HepG2 (cell line): ENCODE data around the gene HACD2. TPM values are rescaled to one million over a fixed set of nuclear protein-coding genes. Genes with fewer than 3 reads are reported as not detected.
A peak's percentile ranks its signal among the peaks of the same experiment; 100 is the strongest.

Experiments
- BATF2 ChIP-seq: sonication (generic); formaldehyde crosslinking; IDR thresholded peaks from 2 replicates; pipeline ENCODE4 v1.8.0; 2022; ENCODE audit warnings: mild to moderate bottlenecking, missing genetic modification reagents, moderate library complexity
- BCL6 ChIP-seq: IDR thresholded peaks from 2 replicates; pipeline ENCODE4 v1.6.1; 2016; ENCODE audit warnings: missing genetic modification reagents, missing compliant biosample characterization
- CAMTA2 ChIP-seq: sonication (generic); formaldehyde crosslinking; IDR thresholded peaks from 2 replicates; pipeline ENCODE4 v1.4.0; 2020; ENCODE audit warnings: mild to moderate bottlenecking, missing genetic modification reagents, borderline replicate concordance
- FLYWCH1 ChIP-seq: sonication (generic); formaldehyde crosslinking; IDR thresholded peaks from 2 replicates; pipeline ENCODE4 v1.8.1; 2023; ENCODE audit warnings: mild to moderate bottlenecking, missing genetic modification reagents
- HDAC1 ChIP-seq: sonication (generic); formaldehyde crosslinking; IDR thresholded peaks from 2 replicates; pipeline ENCODE4 v1.5.1; 2020; ENCODE audit warnings: mild to moderate bottlenecking, missing genetic modification reagents
- MIER3 ChIP-seq: IDR thresholded peaks from 2 replicates; pipeline ENCODE4 v1.6.1; 2016; ENCODE audit warnings: missing compliant biosample characterization, borderline replicate concordance
- MTF1 ChIP-seq: sonication (generic); formaldehyde crosslinking; IDR thresholded peaks from 2 replicates; pipeline ENCODE4 v1.5.0; 2020; ENCODE audit warnings: missing genetic modification reagents
- NFYB ChIP-seq: sonication (generic); formaldehyde crosslinking; IDR thresholded peaks from 2 replicates; pipeline ENCODE4 v1.4.0; 2020; ENCODE audit warnings: missing genetic modification reagents
- NPAS2 ChIP-seq: sonication (generic); formaldehyde crosslinking; IDR thresholded peaks from 2 replicates; pipeline ENCODE4 v1.8.0; 2022; ENCODE audit warnings: mild to moderate bottlenecking, missing genetic modification reagents, borderline replicate concordance
- NR1H2 ChIP-seq: sonication (generic); formaldehyde crosslinking; IDR thresholded peaks from 2 replicates; pipeline ENCODE4 v1.8.1; 2022; ENCODE audit warnings: low read depth, missing genetic modification reagents, borderline replicate concordance
- NR2C2 ChIP-seq: sonication (generic); formaldehyde crosslinking; IDR thresholded peaks from 2 replicates; pipeline ENCODE4 v1.4.0; 2020; ENCODE audit warnings: missing genetic modification reagents, mild to moderate bottlenecking, moderate library complexity, borderline replicate concordance
- RBM22 ChIP-seq: fragments of 200-400 bp; formaldehyde crosslinking; optimal IDR thresholded peaks from 2 replicates; pipeline ENCODE3; 2017; ENCODE audit warnings: mild to moderate bottlenecking, low read length, moderate library complexity
- REL ChIP-seq: sonication (generic); formaldehyde crosslinking; conservative IDR thresholded peaks from 2 replicates; pipeline ENCODE4 v1.8.0; 2022; ENCODE audit warnings: mild to moderate bottlenecking, missing genetic modification reagents, moderate library complexity
- SIN3A ChIP-seq: IDR thresholded peaks from 2 replicates; pipeline ENCODE4 v1.6.1; 2011; ENCODE audit warnings: low read depth, mild to moderate bottlenecking, control low read depth, low read length, borderline replicate concordance
- SPEN ChIP-seq: sonication (generic); formaldehyde crosslinking; IDR thresholded peaks from 2 replicates; pipeline ENCODE4 v1.5.1; 2020; ENCODE audit warnings: low read depth, mild to moderate bottlenecking, missing genetic modification reagents
- TERF1 ChIP-seq: sonication (generic); formaldehyde crosslinking; IDR thresholded peaks from 2 replicates; pipeline ENCODE4 v1.8.0; 2022; ENCODE audit warnings: mild to moderate bottlenecking, missing genetic modification reagents, moderate library complexity
- YEATS2 ChIP-seq: sonication (generic); formaldehyde crosslinking; IDR thresholded peaks from 2 replicates; pipeline ENCODE4 v1.4.0; 2020; ENCODE audit warnings: missing genetic modification reagents, borderline replicate concordance
- ZFP41 ChIP-seq: sonication (generic); formaldehyde crosslinking; IDR thresholded peaks from 2 replicates; pipeline ENCODE4 v1.4.0; 2020; ENCODE audit warnings: mild to moderate bottlenecking, missing genetic modification reagents, borderline replicate concordance
- ZNF124 ChIP-seq: sonication (generic); formaldehyde crosslinking; IDR thresholded peaks from 2 replicates; pipeline ENCODE4 v1.4.0; 2020; ENCODE audit warnings: missing genetic modification reagents
- ZNF136 ChIP-seq: sonication (generic); formaldehyde crosslinking; IDR thresholded peaks from 2 replicates; pipeline ENCODE4 v1.8.1; 2022; ENCODE audit warnings: low read depth, mild to moderate bottlenecking, moderate library complexity, missing genetic modification reagents
- ZNF234 ChIP-seq: sonication (generic); formaldehyde crosslinking; conservative IDR thresholded peaks from 2 replicates; pipeline ENCODE4 v1.5.1; 2020; ENCODE audit warnings: mild to moderate bottlenecking, missing genetic modification reagents
- ZNF281 ChIP-seq: sonication (generic); formaldehyde crosslinking; IDR thresholded peaks from 2 replicates; pipeline ENCODE4 v1.4.0; 2020; ENCODE audit warnings: missing genetic modification reagents, borderline replicate concordance
- ZNF296 ChIP-seq: sonication (generic); formaldehyde crosslinking; conservative IDR thresholded peaks from 2 replicates; pipeline ENCODE4 v1.5.0; 2020; ENCODE audit warnings: mild to moderate bottlenecking, missing genetic modification reagents
- ZNF331 ChIP-seq: sonication (generic); formaldehyde crosslinking; IDR thresholded peaks from 2 replicates; pipeline ENCODE4 v1.4.0; 2020; ENCODE audit warnings: missing genetic modification reagents
- ZNF598 ChIP-seq: sonication (generic); formaldehyde crosslinking; IDR thresholded peaks from 2 replicates; pipeline ENCODE4 v1.5.1; 2020; ENCODE audit warnings: mild to moderate bottlenecking, missing genetic modification reagents, borderline replicate concordance
- ZNF83 ChIP-seq: sonication (generic); formaldehyde crosslinking; IDR thresholded peaks from 2 replicates; pipeline ENCODE4 v1.4.0; 2020; ENCODE audit warnings: missing genetic modification reagents, mild to moderate bottlenecking, borderline replicate concordance
- ZSCAN9 ChIP-seq: IDR thresholded peaks from 2 replicates; pipeline ENCODE4 v1.6.1; 2016; ENCODE audit warnings: borderline replicate concordance
- polyA plus RNA-seq, 8 experiments: library from polyadenylated mRNA; depleted of rRNA in 3 of 8; stranded (reverse) in 7 of 8; unstranded in 1 of 8; fragments of >200 nt; fragmentation: Illumina TruSeq in 4 of 8; extraction: Trizol in 4 of 8; gene quantifications; 2 replicates each; pipeline versions ENCODE4 v1.2.1 to v1.2.3, GENCODE V29; 2011 to 2016; ENCODE audit warnings: low read depth in 4 of 8, missing spikeins in 1 of 8, mixed read lengths in 1 of 8; ENCODE audit not compliant: insufficient read depth in 1 of 8
- total RNA-seq, 5 experiments: library from RNA; depleted of rRNA; stranded (reverse); fragments of >200 nt; fragmentation: Illumina TruSeq; extraction: Trizol; gene quantifications; 2 replicates each; pipeline ENCODE4 v1.2.3, GENCODE V29; 2016; ENCODE audit warnings: low read depth in 1 of 5
- TF ChIP-seq, protein P1 (sequence below): IDR thresholded peaks from 2 replicates; pipeline ENCODE4 v1.6.1; 2016; ENCODE audit warnings: missing genetic modification reagents, missing compliant biosample characterization

HACD2 gene
- total and polyA plus RNA-seq, 2 of the 13 experiments (the other 11 are each of a cell fraction or from before 2014, with no cell fraction given): 47.0 to 50.4 TPM

DNA sequence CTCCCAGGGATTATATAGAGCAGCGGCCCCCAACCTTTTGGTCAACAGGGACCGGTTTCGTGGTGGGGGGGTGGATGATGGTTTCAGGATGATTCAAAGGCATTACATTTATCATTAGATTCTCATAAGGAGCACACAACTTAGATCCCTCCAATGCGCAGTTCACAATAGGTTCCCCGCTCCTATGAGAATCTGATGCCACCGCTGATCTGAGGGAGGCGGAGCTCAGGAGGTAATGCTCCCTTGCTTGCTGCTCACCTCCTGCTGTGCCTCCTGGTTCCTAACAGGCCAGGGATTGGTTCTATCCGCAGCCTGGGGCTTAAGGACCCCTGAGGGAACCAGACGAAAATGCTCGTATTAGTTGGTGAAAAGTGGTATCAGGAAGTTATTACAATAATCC, 1.3 kb upstream of the HACD2 start (continued):
- TF ChIP-seq BATF2 (no peak), HDAC1 (CRISPR knock-in tag) (0 out of 2 replicates have a peak, but pooled peaks have one; percentile 12), YEATS2 (CRISPR knock-in tag) (0 out of 2 replicates have a peak, but pooled peaks have one; percentile 21), ZSCAN9 (CRISPR knock-in tag) (peak; percentile 55; the same call in 1 of the 2 replicates), RBM22 (no peak), ZNF83 (no peak), BCL6 (CRISPR knock-in tag) (no peak), FLYWCH1 (no peak), ZNF124 (CRISPR knock-in tag) (no peak), NFYB (CRISPR knock-in tag) (0 out of 2 replicates have a peak, but pooled peaks have one; percentile 25), ZNF281 (CRISPR knock-in tag) (no peak), REL (CRISPR knock-in tag) (no peak), ZNF331 (CRISPR knock-in tag) (no peak), MIER3 (CRISPR knock-in tag) (no peak), TERF1 (CRISPR knock-in tag) (no peak), ZNF234 (CRISPR knock-in tag) (no peak), NR2C2 (no peak), ZNF296 (CRISPR knock-in tag) (no peak), ZNF136 (CRISPR knock-in tag) (no peak), ZNF598 (no peak), CAMTA2 (CRISPR knock-in tag) (no peak), SIN3A (0 out of 2 replicates have a peak, but pooled peaks have one; percentile 46), SPEN (CRISPR knock-in tag) (no peak), MTF1 (CRISPR knock-in tag) (no peak), NPAS2 (no peak), ZFP41 (CRISPR knock-in tag) (no peak), NR1H2 (no peak)
- TF ChIP-seq, protein P1, sequence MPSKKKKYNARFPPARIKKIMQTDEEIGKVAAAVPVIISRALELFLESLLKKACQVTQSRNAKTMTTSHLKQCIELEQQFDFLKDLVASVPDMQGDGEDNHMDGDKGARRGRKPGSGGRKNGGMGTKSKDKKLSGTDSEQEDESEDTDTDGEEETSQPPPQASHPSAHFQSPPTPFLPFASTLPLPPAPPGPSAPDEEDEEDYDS (CRISPR knock-in tag): 0 out of 2 replicates have a peak, but pooled peaks have one; percentile 33
